Sigmoid colon (tissue), 4 donors: ENCODE data around the gene DAPP1.

Source experiments
- CTCF ChIP-seq, 4 experiments: fragments of 450-650 bp in 3 of 4; fragments of 200-600 bp in 1 of 4; IDR thresholded peaks; one replicate each; pipeline ENCODE4 v1.5.1; 2016 to 2019; ENCODE audit warnings: antibody characterized with exemption in 4 of 4, mild to moderate bottlenecking in 3 of 4, moderate library complexity in 2 of 4
- EP300 ChIP-seq, 4 donors: sonication (generic); formaldehyde crosslinking; IDR thresholded peaks; one replicate each; pipeline ENCODE4 v1.6.1; 2017; ENCODE audit warnings: antibody characterized with exemption in 4 of 4
- POLR2A ChIP-seq, 2 donors: fragments of 450-650 bp; IDR thresholded peaks; one replicate each; pipeline ENCODE4 v1.6.1; 2016; ENCODE audit warnings: antibody characterized with exemption in 2 of 2, mild to moderate bottlenecking in 2 of 2, moderate library complexity in 2 of 2
- POLR2AphosphoS5 ChIP-seq, 4 donors: sonication (generic); formaldehyde crosslinking; IDR thresholded peaks; one replicate each; pipeline ENCODE4 v1.6.1; 2017; ENCODE audit warnings: antibody characterized with exemption in 4 of 4

- no peak for TF ChIP-seq CTCF (IDR thresholded peaks at IDR 0.05)
- no peak for TF ChIP-seq EP300 (IDR thresholded peaks at IDR 0.05)
- TF ChIP-seq POLR2AphosphoS5 (IDR thresholded peaks at IDR 0.05) = no peak
- no peak for TF ChIP-seq POLR2A (IDR thresholded peaks at IDR 0.05)
Observed at GRCh38 chr4:99790796-99791617, 25.6 kb upstream of the DAPP1 start.
